IPS-20b (cell line): ENCODE results near the gene COG4.
"Not testable (repeated sequence)": the region's sequence is repeated elsewhere in the genome, so short reads cannot be mapped to it uniquely, and the experiment has no call there.

ENCODE experiments used
- H3K27ac ChIP-seq: one replicate; pipeline ENCODE4 v1.5.1; 2013; ENCODE audit warnings: low read length
- H3K27me3 ChIP-seq: 2 replicates; pipeline ENCODE4 v1.6.1; 2013; ENCODE audit warnings: mild to moderate bottlenecking, low read length, inconsistent platforms; ENCODE audit not compliant: insufficient read depth
- H3K36me3 ChIP-seq: 2 replicates; pipeline ENCODE4 v1.6.1; 2013; ENCODE audit warnings: low read depth, mild to moderate bottlenecking, inconsistent platforms, low read length, moderate library complexity; ENCODE audit not compliant: insufficient read depth
- H3K4me1 ChIP-seq: 2 replicates; pipeline ENCODE4 v1.6.1; 2013; ENCODE audit warnings: mild to moderate bottlenecking, control low read depth, inconsistent platforms, low read length, moderate library complexity; ENCODE audit not compliant: insufficient read depth
- H3K4me3 ChIP-seq: 2 replicates; pipeline ENCODE4 v1.5.1; 2013; ENCODE audit warnings: mild to moderate bottlenecking, low read length, inconsistent platforms
- H3K9ac ChIP-seq: 2 replicates; pipeline ENCODE4 v1.6.1; 2013; ENCODE audit warnings: low read depth, mild to moderate bottlenecking, inconsistent platforms, low read length, moderate library complexity
- H3K9me3 ChIP-seq: 2 replicates; pipeline ENCODE4 v1.6.1; 2013; ENCODE audit warnings: mild to moderate bottlenecking, low read depth, low read length, inconsistent platforms; ENCODE audit not compliant: insufficient read depth

Gene COG4

DNA sequence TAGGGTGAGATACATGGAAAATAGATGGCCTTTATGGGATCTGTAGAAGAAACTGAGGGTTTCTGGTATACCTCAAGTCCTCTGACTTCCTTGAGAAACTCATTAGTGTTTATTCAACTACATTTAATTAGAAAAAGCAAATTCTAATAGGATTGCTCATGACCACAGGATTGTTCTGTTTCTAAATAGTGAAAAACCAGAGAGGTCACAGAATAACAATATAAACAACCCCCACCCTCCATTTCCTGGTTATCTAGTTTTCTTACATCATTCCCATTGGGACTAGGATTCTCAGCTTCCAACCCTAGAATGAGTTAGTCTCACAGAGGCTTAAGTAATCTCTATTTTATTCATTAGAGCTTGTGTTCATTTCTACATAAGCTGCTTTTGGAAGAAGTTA is 30.3 kb upstream of the COG4 start:
- H3K36me3 ChIP-seq, result peaks cover 100% of the 10 kb centered on the region
- no peak overlapping the region for H3K9ac ChIP-seq
- no peaks in the 10 kb centered on the region for H3K27me3 ChIP-seq
- no peak overlapping the region for H3K27ac ChIP-seq
- H3K9me3 ChIP-seq, result no peaks in the 10 kb centered on the region
- H3K4me1 ChIP-seq, result no peaks in the 10 kb centered on the region
- no peak overlapping the region for H3K4me3 ChIP-seq

DNA sequence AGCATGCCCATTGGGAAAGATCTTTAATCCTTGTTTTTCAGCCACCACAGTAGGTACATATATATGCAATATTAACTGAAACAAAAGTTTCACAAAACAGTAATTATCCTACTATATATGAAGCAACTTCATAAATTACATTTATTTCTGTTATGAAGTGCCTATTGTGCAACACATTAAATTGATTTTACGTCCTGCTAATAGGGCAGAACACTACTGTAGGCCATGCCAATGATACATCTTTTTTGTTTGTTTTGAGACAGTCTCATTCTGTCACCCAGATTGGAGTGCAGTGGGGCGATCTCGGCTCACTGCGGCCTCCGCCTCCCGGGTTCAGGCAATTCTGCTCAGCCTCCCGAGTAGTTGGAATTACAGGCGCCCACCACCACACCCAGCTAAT is 29.3 kb upstream of the COG4 start:
- Histone ChIP-seq H3K27me3 (no peaks in the 10 kb centered on the region), H3K9ac (no peak overlapping the region), H3K4me3 (no peak overlapping the region), H3K9me3 (no peaks in the 10 kb centered on the region), H3K36me3 (peaks cover 100% of the 10 kb centered on the region), H3K4me1 (no peaks in the 10 kb centered on the region), H3K27ac (no peak overlapping the region)

DNA sequence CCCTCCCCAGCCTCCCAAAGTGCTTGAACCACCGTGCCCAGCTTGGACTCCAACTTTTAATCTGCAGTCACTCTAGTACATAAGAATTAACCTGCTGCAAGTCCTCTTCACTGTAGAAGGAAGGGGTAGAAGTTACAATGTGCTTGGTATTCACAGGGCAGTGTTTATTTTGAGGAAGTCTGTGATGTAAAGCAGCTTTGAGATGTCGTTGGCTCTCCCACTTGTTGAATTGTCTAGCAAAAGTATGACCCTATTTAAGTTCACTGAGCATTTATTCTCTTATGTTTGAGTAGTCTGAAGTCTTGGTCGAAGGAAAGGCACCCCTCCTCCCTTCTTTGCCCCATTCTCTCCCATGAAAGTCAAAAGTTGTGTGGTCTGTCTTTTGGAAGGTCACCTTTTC is 28.4 kb upstream of the COG4 start:
- Histone ChIP-seq H3K27me3 (no peaks in the 10 kb centered on the region), H3K4me3 (no peak overlapping the region), H3K9ac (no peak overlapping the region), H3K4me1 (no peaks in the 10 kb centered on the region), H3K9me3 (no peaks in the 10 kb centered on the region), H3K36me3 (peaks cover 100% of the 10 kb centered on the region), H3K27ac (no peak overlapping the region)

DNA sequence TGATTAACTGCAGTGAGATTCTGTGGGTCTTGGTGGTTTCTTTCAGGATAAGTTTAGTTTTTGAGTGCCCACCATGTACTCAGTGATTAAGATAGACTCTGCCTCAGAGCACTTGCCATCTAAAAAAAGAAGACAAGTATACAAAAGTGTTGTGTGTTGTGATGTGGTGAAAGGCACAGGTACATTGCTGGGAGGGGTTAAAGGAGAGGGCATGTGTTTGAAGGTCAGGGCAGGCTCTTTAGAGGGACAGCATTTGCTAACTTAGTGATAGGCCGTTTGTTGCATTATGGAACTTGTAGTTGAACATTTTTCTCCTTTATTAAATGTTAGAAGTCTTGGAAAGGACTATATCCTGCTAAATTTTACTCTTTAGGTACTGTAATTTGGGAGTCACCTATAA is 26.7 kb upstream of the COG4 start:
- H3K27ac ChIP-seq, result no peak overlapping the region
- peaks cover 100% of the 10 kb centered on the region for H3K36me3 ChIP-seq
- no peak overlapping the region for H3K9ac ChIP-seq
- no peaks in the 10 kb centered on the region for H3K4me1 ChIP-seq
- no peaks in the 10 kb centered on the region for H3K27me3 ChIP-seq
- H3K9me3 ChIP-seq, result no peaks in the 10 kb centered on the region
- H3K4me3 ChIP-seq, result no peak overlapping the region

DNA sequence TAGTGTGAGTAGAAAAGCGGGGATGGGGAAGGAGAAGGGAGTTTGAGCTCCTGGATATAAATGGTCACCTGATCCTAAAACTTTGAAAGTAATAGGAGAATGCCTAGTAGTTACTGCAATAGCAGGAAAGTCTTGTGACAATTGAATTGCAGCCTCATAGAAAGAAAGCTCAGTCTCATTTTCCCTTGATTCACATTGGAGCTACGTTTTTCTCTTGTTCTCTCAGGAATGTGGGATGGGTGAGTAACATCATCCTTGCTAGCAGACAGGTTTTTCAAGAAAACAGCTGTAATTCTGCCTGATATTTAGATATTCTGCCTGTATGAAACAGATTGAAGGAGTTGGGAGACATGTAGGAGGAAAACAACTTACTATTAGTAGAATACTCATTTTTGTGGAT is 25.6 kb upstream of the COG4 start:
- no peak overlapping the region for H3K27ac ChIP-seq
- no peaks in the 10 kb centered on the region for H3K4me1 ChIP-seq
- no peak overlapping the region for H3K9ac ChIP-seq
- peaks cover 100% of the 10 kb centered on the region for H3K36me3 ChIP-seq
- H3K27me3 ChIP-seq, result no peaks in the 10 kb centered on the region
- H3K9me3 ChIP-seq, result no peaks in the 10 kb centered on the region
- H3K4me3 ChIP-seq, result no peak overlapping the region

DNA sequence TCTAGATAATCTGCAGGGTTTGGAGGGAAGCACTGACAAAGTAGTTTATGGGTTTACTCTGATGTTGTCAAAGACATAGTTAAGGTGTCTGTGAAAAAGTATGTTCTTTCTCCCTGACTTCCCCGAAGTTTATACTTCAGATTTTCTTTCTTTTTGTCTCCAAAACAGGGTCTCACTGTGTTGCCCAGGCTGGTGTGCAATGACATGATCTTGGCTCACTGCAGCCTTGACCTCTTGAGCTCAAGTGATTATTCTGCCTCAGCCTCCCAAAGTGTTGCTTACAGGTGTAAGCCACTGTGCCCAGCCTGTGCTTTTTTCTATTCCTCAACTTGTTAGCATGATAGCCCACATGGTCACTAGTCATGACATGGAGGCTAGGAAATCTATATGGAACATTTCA is 21.2 kb upstream of the COG4 start:
- no peak overlapping the region for H3K9ac ChIP-seq
- no peaks in the 10 kb centered on the region for H3K9me3 ChIP-seq
- H3K36me3 ChIP-seq, result peaks cover 100% of the 10 kb centered on the region
- H3K27ac ChIP-seq, result no peak overlapping the region
- no peaks in the 10 kb centered on the region for H3K27me3 ChIP-seq
- H3K4me1 ChIP-seq, result no peaks in the 10 kb centered on the region
- H3K4me3 ChIP-seq, result no peak overlapping the region

DNA sequence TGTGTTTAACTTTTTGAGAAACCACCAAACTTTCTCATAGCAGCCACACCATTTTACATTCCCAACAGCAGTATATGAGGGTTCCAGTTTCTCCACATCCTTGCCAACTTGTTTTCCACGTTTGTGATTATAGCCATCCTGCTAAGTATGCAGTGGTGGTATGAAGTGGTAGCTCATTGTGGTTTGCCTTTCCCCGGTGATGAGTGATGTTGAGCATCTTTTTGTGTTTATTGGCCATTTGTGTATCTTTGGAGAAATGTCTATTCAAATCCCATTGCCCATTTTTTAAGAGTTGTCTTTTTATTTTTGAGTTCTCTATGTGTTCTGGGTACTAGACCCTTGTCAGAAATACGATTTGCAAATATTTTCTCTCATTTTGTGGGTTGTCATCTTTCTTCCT is 17.6 kb upstream of the COG4 start:
- no peak overlapping the region for H3K9ac ChIP-seq
- no peaks in the 10 kb centered on the region for H3K27me3 ChIP-seq
- peaks cover 98% of the 10 kb centered on the region for H3K36me3 ChIP-seq
- no peaks in the 10 kb centered on the region for H3K4me1 ChIP-seq
- H3K27ac ChIP-seq, result no peak overlapping the region
- H3K9me3 ChIP-seq, result no peaks in the 10 kb centered on the region
- H3K4me3 ChIP-seq, result no peak overlapping the region

DNA sequence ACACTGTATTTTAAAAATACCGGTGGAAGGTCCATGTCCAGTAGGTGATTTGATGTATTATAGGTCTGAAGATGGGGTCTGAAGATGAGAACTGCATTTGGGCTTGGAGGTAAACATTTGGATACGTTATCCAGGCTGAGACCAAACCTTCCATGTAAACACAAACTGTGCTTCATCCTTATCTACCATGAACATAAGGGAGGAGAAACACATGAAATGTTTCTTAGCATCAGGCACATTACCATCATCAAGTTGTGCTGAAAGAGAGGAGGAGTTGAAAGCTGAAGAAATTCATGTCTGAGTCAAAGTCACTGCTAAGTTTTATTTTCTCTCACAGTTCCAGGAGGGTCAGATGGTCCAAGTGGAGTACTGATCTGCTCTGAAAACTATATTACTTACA is 11.6 kb upstream of the COG4 start:
- no peak overlapping the region for H3K27ac ChIP-seq
- H3K36me3 ChIP-seq, result peaks cover 97% of the 10 kb centered on the region
- H3K27me3 ChIP-seq, result no peaks in the 10 kb centered on the region
- no peaks in the 10 kb centered on the region for H3K9me3 ChIP-seq
- H3K9ac ChIP-seq, result no peak overlapping the region
- no peaks in the 10 kb centered on the region for H3K4me1 ChIP-seq
- H3K4me3 ChIP-seq, result no peak overlapping the region

DNA sequence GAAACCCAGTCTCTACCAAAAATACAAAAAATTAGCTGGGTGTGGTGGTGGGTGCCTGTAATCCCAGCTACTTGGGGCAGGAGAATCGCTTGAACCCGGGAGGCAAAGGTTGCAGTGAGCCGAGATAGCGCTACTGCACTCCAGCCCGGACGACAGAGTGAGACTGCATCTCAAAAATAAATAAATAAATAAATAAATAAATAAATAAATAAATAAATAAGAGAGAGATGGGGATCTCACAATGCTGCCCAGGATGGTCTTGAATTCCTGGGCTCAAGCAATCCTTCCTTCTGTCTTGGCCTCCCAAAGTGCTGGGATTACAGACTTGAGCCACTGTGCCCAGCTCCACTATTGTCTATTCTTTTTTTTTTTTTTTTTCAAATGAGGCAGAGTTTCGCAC is 6.6 kb upstream of the COG4 start:
- not testable (repeated sequence) for H3K4me3 ChIP-seq, H3K9me3 ChIP-seq, H3K27ac ChIP-seq, H3K4me1 ChIP-seq, H3K9ac ChIP-seq, H3K27me3 ChIP-seq
- peaks cover 96% of the 10 kb centered on the region for H3K36me3 ChIP-seq

DNA sequence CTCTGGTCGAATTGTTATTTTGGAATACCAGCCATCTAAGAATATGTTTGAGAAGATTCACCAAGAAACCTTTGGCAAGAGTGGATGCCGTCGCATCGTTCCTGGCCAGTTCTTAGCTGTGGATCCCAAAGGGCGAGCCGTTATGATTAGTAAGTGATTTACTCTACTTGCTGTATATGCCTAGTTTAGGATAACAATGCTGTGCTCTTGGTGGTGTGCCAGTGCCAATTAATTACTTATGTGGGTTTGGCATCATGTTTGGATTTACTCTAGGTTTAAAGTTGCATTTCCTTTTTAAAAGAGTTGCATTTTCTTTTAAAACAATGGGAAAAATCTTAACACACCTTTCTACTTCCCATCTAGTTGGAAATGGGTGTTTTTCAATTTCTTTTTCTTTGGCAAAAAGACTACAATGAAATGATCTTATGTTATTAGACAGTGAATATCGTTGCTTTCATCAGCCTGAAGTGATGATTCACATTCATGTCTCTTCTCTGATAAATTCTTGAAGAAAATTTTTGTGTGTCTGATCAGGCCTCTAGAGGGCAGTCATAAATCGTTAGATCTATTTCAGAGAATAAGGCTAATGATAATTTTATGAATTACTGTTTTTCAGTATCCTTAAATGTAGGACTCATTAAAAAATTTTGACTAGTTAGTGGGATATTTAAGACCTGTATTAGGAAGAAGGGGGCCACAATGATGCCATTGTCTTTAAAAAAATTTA is 5.9 kb upstream of the COG4 start:
- peaks cover 2% of the 10 kb centered on the region; the same call in 1 of the 2 replicates for H3K4me1 ChIP-seq
- H3K4me3 ChIP-seq, result 0 out of 2 replicates have a peak overlapping the region, but pooled peaks have one; percentile 7
- no peak overlapping the region for H3K9ac ChIP-seq
- H3K36me3 ChIP-seq, result peaks cover 89% of the 10 kb centered on the region
- H3K9me3 ChIP-seq, result no peaks in the 10 kb centered on the region
- no peaks in the 10 kb centered on the region for H3K27me3 ChIP-seq
- no peak overlapping the region for H3K27ac ChIP-seq

DNA sequence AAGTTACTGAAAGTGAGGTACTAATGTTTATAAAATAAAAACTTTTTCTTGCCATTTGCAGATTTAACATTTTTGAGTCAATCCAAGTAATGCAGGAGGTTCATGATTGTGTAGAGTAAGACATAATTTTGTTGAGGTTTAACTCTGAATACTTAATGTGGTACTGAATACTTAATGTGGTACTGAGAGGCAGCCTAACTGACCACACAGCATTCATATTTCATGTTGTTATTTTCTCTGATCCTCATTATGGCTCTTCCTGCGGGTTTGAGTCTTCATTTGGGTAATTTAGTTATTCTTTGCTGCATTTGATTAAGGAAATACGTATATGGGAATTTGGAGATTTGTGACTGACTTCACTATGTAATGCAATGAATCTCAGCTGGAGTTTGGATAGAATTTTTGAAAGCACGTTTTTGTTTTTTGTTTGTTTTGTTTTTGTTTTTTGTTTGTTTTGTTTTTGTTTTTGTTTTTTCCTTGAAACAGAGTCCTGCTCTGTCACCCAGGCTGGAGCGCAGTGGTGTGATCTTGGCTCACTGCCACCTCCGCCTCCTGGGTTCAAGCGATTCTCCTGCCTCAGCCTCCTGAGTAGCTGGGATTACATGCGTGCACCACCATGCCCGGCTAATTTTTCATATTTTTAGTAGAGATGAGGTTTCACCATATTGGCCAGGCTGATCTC is 4.1 kb upstream of the COG4 start:
- Histone ChIP-seq H3K9me3 (no peaks in the 10 kb centered on the region), H3K27ac (no peak overlapping the region), H3K4me3 (peak overlapping the region; percentile 39), H3K9ac (no peak overlapping the region), H3K36me3 (peaks cover 72% of the 10 kb centered on the region), H3K27me3 (no peaks in the 10 kb centered on the region), H3K4me1 (peaks cover 6% of the 10 kb centered on the region; the same call in 1 of the 2 replicates)

DNA sequence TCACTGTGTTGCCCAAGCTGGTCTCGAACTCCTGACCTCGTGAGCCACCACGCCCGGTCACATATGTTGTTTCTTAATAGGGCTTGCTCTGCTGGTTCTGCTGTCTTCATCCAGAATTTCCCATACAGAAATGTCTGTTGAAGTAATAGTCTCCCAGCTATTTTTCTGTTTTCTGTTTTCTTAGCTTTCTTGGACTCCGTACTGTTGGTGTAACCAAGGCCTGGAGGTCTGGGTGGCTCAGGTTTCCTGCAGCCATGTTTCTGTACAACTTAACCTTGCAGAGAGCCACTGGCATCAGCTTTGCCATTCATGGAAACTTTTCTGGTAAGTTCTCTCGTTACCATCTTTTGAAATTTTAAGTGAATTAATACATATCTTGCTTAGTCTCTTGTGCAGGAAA is 3.0 kb upstream of the COG4 start:
- Histone ChIP-seq H3K27me3 (no peaks in the 10 kb centered on the region), H3K36me3 (peaks cover 61% of the 10 kb centered on the region), H3K9ac (no peak overlapping the region), H3K4me3 (peak overlapping the region; percentile 39), H3K27ac (no peak overlapping the region), H3K9me3 (no peaks in the 10 kb centered on the region), H3K4me1 (peaks cover 9% of the 10 kb centered on the region; the same call in 1 of the 2 replicates)
